Transverse colon (tissue), 4 donors: Measurements from ENCODE around the gene COQ8B. TPM values are rescaled to one million over a fixed set of nuclear protein-coding genes. Genes with fewer than 3 reads are reported as not detected.

Experiments
- DNase-seq: peaks from one replicate; pipeline ENCODE4 v3.0.0-alpha.2; 2019
- H3K27ac ChIP-seq, 4 donors: fragments of 200-600 bp; sonication (generic); 2 replicates each; pipeline ENCODE4 v1.5.1; 2016 to 2018; ENCODE audit warnings: inconsistent platforms in 4 of 4
- H3K27me3 ChIP-seq: fragments of 200-600 bp; sonication (generic); 2 replicates; pipeline ENCODE4 v1.5.1; 2017; ENCODE audit warnings: inconsistent platforms
- H3K36me3 ChIP-seq, 4 donors: fragments of 200-600 bp; sonication (generic); 2 replicates each; pipeline ENCODE4 v1.5.1; 2017 to 2019; ENCODE audit warnings: inconsistent platforms in 4 of 4
- H3K4me1 ChIP-seq, 4 donors: fragments of 200-600 bp; sonication (generic); 2 replicates each; pipeline ENCODE4 v1.5.1; 2017 to 2020; ENCODE audit warnings: inconsistent platforms in 4 of 4
- H3K4me3 ChIP-seq, 4 donors: fragments of 200-600 bp; sonication (generic); 1 replicate in 1 of 4; 2 replicates in 3 of 4; pipeline versions ENCODE4 v1.5.1 to v1.6.1; 2017 to 2019; ENCODE audit warnings: inconsistent platforms in 4 of 4
- H3K9me3 ChIP-seq, 2 donors: fragments of 200-600 bp; sonication (generic); 2 replicates each; pipeline ENCODE4 v1.5.1; 2017 to 2019; ENCODE audit warnings: inconsistent platforms in 2 of 2
- EP300 ChIP-seq: sonication (generic); formaldehyde crosslinking; IDR thresholded peaks from one replicate; pipeline ENCODE4 v1.6.1; 2017; ENCODE audit warnings: antibody characterized with exemption, low read depth
- POLR2A ChIP-seq: fragments of 450-650 bp; IDR thresholded peaks from one replicate; pipeline ENCODE4 v1.6.1; 2016; ENCODE audit warnings: antibody characterized with exemption, mild to moderate bottlenecking, moderate library complexity
- POLR2AphosphoS5 ChIP-seq, 3 donors: sonication (generic); formaldehyde crosslinking; IDR thresholded peaks; one replicate each; pipeline ENCODE4 v1.6.1; 2016; ENCODE audit warnings: antibody characterized with exemption in 3 of 3
- WGBS, 2 donors: methylation state at CpG; one replicate each; pipeline ENCODE4 v1.1.5; 2018; ENCODE audit warnings: low coverage in 1 of 2; 5-methylcytosine and 5-hydroxymethylcytosine counted together
- in situ Hi-C, 4 donors: fragments of 200-750 bp; cut with MboI; loops; one replicate each; pipeline versions ENCODE4 v1.15.0 to v1.15.1; 2017; ENCODE audit warnings: low sequenced_read_pairs in 3 of 4, low pct_ligation_motif_present in 1 of 4, low pct_unique_long_range_greater_than_20kb in 1 of 4
- intact Hi-C: fragments of 100-400 bp; cut with DNase I; formaldehyde crosslinking; loops from one replicate; pipeline ENCODE4 v1.15.1; 2023; ENCODE audit warnings: low total_unique reads
- total RNA-seq, 4 donors: library from RNA; depleted of rRNA; stranded (reverse); fragments of >200 nt; gene quantifications; one replicate each; pipeline ENCODE4 v1.1.0, GENCODE V29; 2016
- TF ChIP-seq, protein P1 (sequence below), 5 experiments: fragments of 200-600 bp in 3 of 5; fragments of 450-650 bp in 2 of 5; sonication (generic) in 3 of 5; IDR thresholded peaks; 1 replicate in 2 of 5; 2 replicates in 3 of 5; pipeline ENCODE4 v1.5.1; 2016 to 2017; ENCODE audit warnings: antibody characterized with exemption in 5 of 5, inconsistent platforms in 3 of 5, mild to moderate bottlenecking in 2 of 5, moderate library complexity in 1 of 5

COQ8B gene
- total RNA-seq, 4 donors from 2014 or later = 15.3 to 41.2 (median 36.5) TPM

DNA sequence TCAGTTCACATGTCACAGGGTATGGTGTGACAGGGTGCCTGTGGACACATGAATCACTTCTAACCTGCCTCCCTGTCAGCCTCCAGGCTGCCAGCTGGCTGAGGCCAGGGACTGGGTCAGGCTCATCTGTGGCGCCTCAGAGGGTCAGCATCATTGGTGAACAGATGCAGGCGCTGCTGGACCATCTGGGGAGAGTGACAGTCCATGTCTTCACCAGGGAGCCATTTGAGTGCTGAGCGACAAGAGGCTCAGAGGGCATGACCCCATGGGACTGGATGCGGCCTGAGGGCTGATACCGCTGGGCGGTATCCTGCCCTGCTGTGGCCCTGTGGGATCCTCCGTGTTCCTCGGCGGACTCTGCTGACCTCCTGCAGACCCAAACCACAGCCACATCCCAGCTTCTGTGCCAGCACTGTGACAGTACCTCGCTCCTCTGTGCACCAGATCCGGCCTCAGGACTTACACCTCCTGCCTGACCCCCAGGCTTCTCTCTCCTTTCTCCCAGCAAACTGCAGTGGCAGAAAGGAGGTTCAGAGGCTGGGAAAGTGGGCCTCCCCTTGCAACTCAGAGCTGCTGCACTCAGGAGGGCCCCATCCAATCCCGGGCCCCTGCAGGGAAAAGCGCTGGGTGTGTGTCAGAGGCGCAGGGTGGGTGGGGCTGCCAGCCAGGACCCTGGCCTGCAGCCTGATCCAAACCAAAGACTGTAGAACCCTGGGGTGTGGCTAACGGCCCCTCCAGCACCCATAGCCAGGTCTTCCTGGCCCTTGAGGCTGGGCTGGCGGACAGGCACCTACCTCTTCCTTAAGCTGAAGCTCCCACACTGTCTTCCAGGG, 23.4 kb upstream of the COQ8B start:
- peaks cover 0 to 26% (median 7%) of the 10 kb centered on the region in 4 donors for H3K36me3 ChIP-seq
- no peak for DNase-seq

DNA sequence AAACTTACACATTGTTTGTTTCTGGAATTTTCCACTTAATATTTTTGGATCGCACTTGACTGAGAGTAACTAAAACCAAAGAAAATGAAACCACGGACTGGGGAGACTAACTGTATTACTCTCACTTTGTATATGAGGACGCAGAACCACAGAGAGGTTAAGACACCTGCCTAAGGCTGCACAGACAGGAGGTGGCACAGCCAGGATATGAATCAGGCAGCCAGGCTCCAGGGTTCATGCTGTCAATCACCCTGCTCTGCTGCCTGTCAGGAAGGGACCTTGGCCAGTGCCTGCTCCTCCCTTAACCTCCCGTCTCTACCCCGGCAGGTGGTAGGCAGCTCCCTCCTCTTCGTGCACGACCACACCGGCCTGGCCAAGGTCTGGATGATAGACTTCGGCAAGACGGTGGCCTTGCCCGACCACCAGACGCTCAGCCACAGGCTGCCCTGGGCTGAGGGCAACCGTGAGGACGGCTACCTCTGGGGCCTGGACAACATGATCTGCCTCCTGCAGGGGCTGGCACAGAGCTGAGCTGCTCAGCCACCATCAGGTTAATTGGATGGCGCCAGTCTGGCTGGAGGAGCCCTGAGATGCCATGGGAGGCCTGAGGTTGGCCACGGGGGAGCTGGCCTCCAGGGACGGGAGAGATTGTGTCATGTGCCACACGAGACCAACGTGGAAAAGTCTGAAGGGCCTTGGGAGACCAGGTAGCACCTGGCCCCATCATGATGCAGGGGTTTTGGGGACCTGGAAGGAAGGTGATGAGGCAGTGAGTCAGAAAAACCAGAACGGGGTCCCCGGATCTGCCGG, 22.5 kb upstream of the COQ8B start:
- Histone ChIP-seq H3K36me3 (peaks cover 0 to 28% (median 10%) of the 10 kb centered on the region in 4 donors), H3K4me1 (peaks cover 0 to 18% (median 5%) of the 10 kb centered on the region in 4 donors), H3K27me3 (no peaks in the 10 kb centered on the region), H3K9me3 (no peaks in the 10 kb centered on the region), H3K4me3 (no peak overlapping the region), H3K27ac (peak overlapping the region; percentile 24 to 52 (median 42))
- no peak for TF ChIP-seq POLR2A
- WGBS, 2 donors = 78 to 85% methylated on average over 6 to 22 of the region's 22 CpGs
- in situ Hi-C loops = no loop called here
- intact Hi-C loops = no loop called here
- no peak for DNase-seq

More for the DNA sequence above, 23.4 kb upstream of the COQ8B start:
- Histone ChIP-seq H3K27me3 (no peaks in the 10 kb centered on the region), H3K4me3 (no peak overlapping the region), H3K9me3 (no peaks in the 10 kb centered on the region), H3K4me1 (peaks cover 0 to 16% (median 5%) of the 10 kb centered on the region in 4 donors), H3K27ac (peak overlapping the region; percentile 24 to 52 (median 42))
- WGBS, 2 donors = 92% methylated on average over 15 of the region's 16 CpGs; no CpG with 5 or more reads in 1 of the 2 donors
- intact Hi-C loops = loop anchor here (10.0 kb wide), 1 partner anchor 745 kb away; the partner anchor contains the start of gene ZNF546
- in situ Hi-C loops = no loop called here
- no peak for TF ChIP-seq POLR2A
- TF ChIP-seq POLR2AphosphoS5 (IDR thresholded peaks at IDR 0.05) = peak in 1 of 3 donors; percentile 3

DNA sequence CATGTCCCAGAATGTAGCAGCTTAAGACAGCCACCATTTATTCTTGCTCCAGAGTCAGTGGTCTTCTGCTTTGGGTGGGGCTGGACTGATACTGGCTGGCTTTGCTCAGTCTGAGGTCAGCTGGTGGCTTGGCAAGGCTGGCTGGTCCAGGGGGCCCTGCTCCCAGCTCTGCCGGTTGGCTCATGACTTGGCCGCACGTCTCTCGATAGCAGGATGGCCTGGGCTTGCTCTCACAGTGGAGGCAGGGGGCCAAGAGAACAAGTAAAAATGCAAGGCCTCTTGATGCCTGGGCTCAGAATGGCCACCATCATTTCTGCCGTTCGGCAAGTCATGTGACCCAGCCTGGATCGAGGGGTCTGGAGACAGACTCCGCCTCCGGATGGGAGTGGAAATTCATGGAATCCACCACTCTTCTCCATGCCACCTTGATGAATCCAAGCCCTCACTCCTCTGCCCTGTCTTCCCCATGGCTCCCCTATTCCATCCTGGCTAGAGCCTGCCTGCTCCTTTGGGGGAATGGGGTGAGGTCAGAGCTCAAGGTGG, 20.5 kb upstream of the COQ8B start:
- DNase-seq = no peak
- Histone ChIP-seq H3K4me3 (no peak overlapping the region), H3K36me3 (peaks cover 0 to 42% (median 19%) of the 10 kb centered on the region in 4 donors), H3K27ac (peak overlapping the region in 2 of 4 donors; percentile 74 to 78), H3K9me3 (no peaks in the 10 kb centered on the region), H3K4me1 (peaks cover 0 to 18% (median 5%) of the 10 kb centered on the region in 4 donors), H3K27me3 (no peaks in the 10 kb centered on the region)
- 84% methylated on average over 9 of the region's 9 CpGs; no CpG with 5 or more reads in 1 of the 2 donors for WGBS, 2 donors
- in situ Hi-C loops (no loop called here), intact Hi-C loops (no loop called here)
- TF ChIP-seq, protein P1, sequence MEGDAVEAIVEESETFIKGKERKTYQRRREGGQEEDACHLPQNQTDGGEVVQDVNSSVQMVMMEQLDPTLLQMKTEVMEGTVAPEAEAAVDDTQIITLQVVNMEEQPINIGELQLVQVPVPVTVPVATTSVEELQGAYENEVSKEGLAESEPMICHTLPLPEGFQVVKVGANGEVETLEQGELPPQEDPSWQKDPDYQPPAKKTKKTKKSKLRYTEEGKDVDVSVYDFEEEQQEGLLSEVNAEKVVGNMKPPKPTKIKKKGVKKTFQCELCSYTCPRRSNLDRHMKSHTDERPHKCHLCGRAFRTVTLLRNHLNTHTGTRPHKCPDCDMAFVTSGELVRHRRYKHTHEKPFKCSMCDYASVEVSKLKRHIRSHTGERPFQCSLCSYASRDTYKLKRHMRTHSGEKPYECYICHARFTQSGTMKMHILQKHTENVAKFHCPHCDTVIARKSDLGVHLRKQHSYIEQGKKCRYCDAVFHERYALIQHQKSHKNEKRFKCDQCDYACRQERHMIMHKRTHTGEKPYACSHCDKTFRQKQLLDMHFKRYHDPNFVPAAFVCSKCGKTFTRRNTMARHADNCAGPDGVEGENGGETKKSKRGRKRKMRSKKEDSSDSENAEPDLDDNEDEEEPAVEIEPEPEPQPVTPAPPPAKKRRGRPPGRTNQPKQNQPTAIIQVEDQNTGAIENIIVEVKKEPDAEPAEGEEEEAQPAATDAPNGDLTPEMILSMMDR (IDR thresholded peaks at IDR 0.05) = no peak
- TF ChIP-seq EP300 = no peak
- TF ChIP-seq POLR2AphosphoS5 (IDR thresholded peaks at IDR 0.05) = no peak
- no peak for TF ChIP-seq POLR2A

DNA sequence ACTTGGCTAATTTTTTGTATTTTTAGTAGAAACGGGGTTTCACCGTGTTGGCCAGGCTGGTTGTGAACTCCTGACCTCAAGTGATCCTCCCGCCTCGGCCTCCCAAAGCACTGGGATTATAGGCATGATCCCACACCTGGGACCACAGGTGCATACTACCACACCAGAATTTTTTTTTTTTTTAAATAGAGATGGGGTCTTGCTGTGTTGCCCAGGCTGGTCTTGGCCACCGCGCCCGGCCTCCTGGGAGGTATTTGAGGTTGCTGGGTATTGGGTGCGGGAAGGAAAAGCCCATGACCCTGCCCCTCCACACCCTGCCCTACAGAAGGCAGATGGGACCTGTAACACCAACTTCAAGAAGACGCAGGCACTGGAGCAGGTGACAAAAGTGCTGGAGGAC, 20.0 kb upstream of the COQ8B start:
- in situ Hi-C loops (no loop called here), intact Hi-C loops (no loop called here)
- H3K36me3 ChIP-seq = peaks cover 0 to 42% (median 21%) of the 10 kb centered on the region in 4 donors
- H3K9me3 ChIP-seq = no peaks in the 10 kb centered on the region
- H3K27ac ChIP-seq = peak overlapping the region; percentile 46 to 78 (median 72)
- H3K27me3 ChIP-seq = no peaks in the 10 kb centered on the region
- H3K4me1 ChIP-seq = peaks cover 0 to 18% (median 5%) of the 10 kb centered on the region in 4 donors
- H3K4me3 ChIP-seq = no peak overlapping the region
- WGBS, 2 donors = 96% methylated on average over 9 of the region's 9 CpGs; no CpG with 5 or more reads in 1 of the 2 donors
- TF ChIP-seq POLR2A (no peak), POLR2AphosphoS5 (IDR thresholded peaks at IDR 0.05) (no peak), EP300 (no peak)
- TF ChIP-seq, protein P1 (IDR thresholded peaks at IDR 0.05) = no peak
- no peak for DNase-seq
